GM12878 (cell line): ENCODE data around the gene ALG8. TPM values are rescaled to one million over a fixed set of nuclear protein-coding genes. Genes with fewer than 3 reads are reported as not detected.

Experiments
- ATAC-seq: fragments of 200-7000 bp; cut with Tn5 transposase; 3 replicates; pipeline ENCODE4 v1.9.1; 2020; ENCODE audit warnings: mild to moderate bottlenecking, moderate library complexity
- BruUV-seq: library from RNA; stranded (reverse); fragments of 400-500 nt; replicated peaks from 2 replicates; lab custom pipeline; 2021; lab: Mats Ljungman, UMichigan
- CTCF ChIA-PET: fragments of 300-600 bp; sonication (Branson Sonifier 250); formaldehyde crosslinking; extraction: SDS; loops from one replicate; lab custom pipeline; 2021; ENCODE audit warnings: inconsistent platforms; lab: Yijun Ruan, JAX
- POLR2A ChIA-PET: fragments of 350-600 bp; formaldehyde crosslinking; extraction: SDS; loops from one replicate; lab custom pipeline; 2021; ENCODE audit warnings: inconsistent platforms; lab: Charles Lee
- RAD21 ChIA-PET: fragments of 300-600 bp; sonication (Branson Sonifier 250); formaldehyde crosslinking; loops from one replicate; lab custom pipeline; 2023; ENCODE audit warnings: antibody characterized with exemption; ENCODE audit not compliant: unreplicated experiment; lab: Charles Lee
- SMC1A ChIA-PET: fragments of 300-600 bp; sonication (Branson Sonifier 250); formaldehyde crosslinking; loops from one replicate; lab custom pipeline; 2023; ENCODE audit not compliant: unreplicated experiment, uncharacterized antibody; lab: Charles Lee
- DNase-seq: peaks from one replicate; pipeline ENCODE4 v3.0.0-alpha.2; 2011; ENCODE audit warnings: low read depth, low spot score
- FAIRE-seq: peaks from 3 replicates; lab custom pipeline; 2011; peaks lifted over from hg19 to GRCh38; lab: Jason Lieb, UNC
- H2AFZ ChIP-seq: 2 replicates; pipeline ENCODE4 v1.6.0; 2011; ENCODE audit warnings: low read depth, low read length, control low read depth; ENCODE audit not compliant: control insufficient read depth
- H3K27ac ChIP-seq: 2 replicates; pipeline ENCODE4 v1.5.1; 2011; ENCODE audit warnings: control low read depth; ENCODE audit not compliant: control insufficient read depth, insufficient read depth
- H3K27me3 ChIP-seq, 2 experiments: replicated peaks in 1 of 2; 2 replicates each; pipeline versions ENCODE4 v1.6.0 to v1.6.1; 2011; ENCODE audit warnings: low read length in 1 of 2; ENCODE audit not compliant: control insufficient read depth in 2 of 2, insufficient read depth in 2 of 2
- H3K36me3 ChIP-seq, 2 experiments: 2 replicates each; pipeline ENCODE4 v1.5.1; 2011; ENCODE audit warnings: low read length in 1 of 2; ENCODE audit not compliant: control insufficient read depth in 2 of 2, insufficient read depth in 2 of 2
- H3K4me1 ChIP-seq: 2 replicates; pipeline ENCODE4 v1.6.1; 2011; ENCODE audit warnings: mild to moderate bottlenecking, low read length, moderate library complexity, mixed read lengths; ENCODE audit not compliant: control insufficient read depth, insufficient read depth
- H3K4me2 ChIP-seq: 2 replicates; pipeline ENCODE4 v1.6.0; 2011; ENCODE audit warnings: control low read depth; ENCODE audit not compliant: control insufficient read depth, insufficient read depth
- H3K4me3 ChIP-seq: fragments of 200-600 bp; sonication (generic); 2 replicates; pipeline ENCODE4 v1.5.1; 2016
- H3K79me2 ChIP-seq: 2 replicates; pipeline ENCODE4 v1.6.0; 2011; ENCODE audit warnings: low read length; ENCODE audit not compliant: control insufficient read depth, insufficient read depth
- H3K9ac ChIP-seq: 2 replicates; pipeline ENCODE4 v1.8.0; 2011; ENCODE audit warnings: low read length, control low read depth, mixed read lengths; ENCODE audit not compliant: control insufficient read depth, insufficient read depth
- H3K9me3 ChIP-seq: replicated peaks from 3 replicates; pipeline ENCODE4 v1.5.1; 2011; ENCODE audit warnings: mild to moderate bottlenecking, low read length; ENCODE audit not compliant: control insufficient read depth, insufficient read depth
- H4K20me1 ChIP-seq: 2 replicates; pipeline ENCODE4 v1.6.0; 2011; ENCODE audit not compliant: control insufficient read depth, insufficient read depth
- CBFB ChIP-seq: IDR thresholded peaks from 2 replicates; pipeline ENCODE4 v1.6.1; 2016; ENCODE audit warnings: antibody characterized with exemption, low read depth
- CREM ChIP-seq: IDR thresholded peaks from 2 replicates; pipeline ENCODE4 v1.6.1; 2014; ENCODE audit warnings: antibody characterized with exemption, low read depth
- EED ChIP-seq: sonication (generic); IDR thresholded peaks from 2 replicates; pipeline ENCODE4 v1.6.1; 2016; ENCODE audit warnings: antibody characterized with exemption, low read depth
- HCFC1 ChIP-seq: fragments of 150-350 bp; IDR thresholded peaks from 2 replicates; pipeline ENCODE4 v1.6.1; 2014; ENCODE audit warnings: low read length
- LARP7 ChIP-seq: fragments of 450-650 bp; IDR thresholded peaks from 2 replicates; pipeline ENCODE4 v1.6.1; 2017; ENCODE audit warnings: mild to moderate bottlenecking
- MTA2 ChIP-seq: fragments of 450-650 bp; IDR thresholded peaks from 2 replicates; pipeline ENCODE4 v1.6.1; 2016; ENCODE audit warnings: low read depth, mild to moderate bottlenecking, moderate library complexity
- RAD21 ChIP-seq: IDR thresholded peaks from 2 replicates; pipeline ENCODE4 v1.6.1; 2011; ENCODE audit warnings: mild to moderate bottlenecking, low read depth, low read length, moderate library complexity; ENCODE audit not compliant: insufficient read depth
- STAT3 ChIP-seq: IDR thresholded peaks from 2 replicates; pipeline ENCODE4 v1.6.1; 2011; ENCODE audit warnings: low read depth, low read length, improper control_type of control experiment
- SUPT20H ChIP-seq: IDR thresholded peaks from 2 replicates; pipeline ENCODE4 v1.6.1; 2011; ENCODE audit warnings: low read depth, mild to moderate bottlenecking, low read length, moderate library complexity, borderline replicate concordance; ENCODE audit not compliant: control insufficient read depth
- ZBED1 ChIP-seq: IDR thresholded peaks from 2 replicates; pipeline ENCODE4 v1.6.1; 2016; ENCODE audit warnings: borderline replicate concordance
- ZSCAN29 ChIP-seq: fragments of 450-650 bp; IDR thresholded peaks from 2 replicates; pipeline ENCODE4 v1.6.1; 2017; ENCODE audit warnings: mild to moderate bottlenecking, moderate library complexity
- WGBS: methylation state at CpG from one replicate; pipeline ENCODE4 v1.1.6; 2016; ENCODE audit warnings: low lambda C conversion rate; ENCODE audit not compliant: insufficient replicate concordance, insufficient coverage; ENCODE audit errors: missing lambda C conversion rate; 5-methylcytosine and 5-hydroxymethylcytosine counted together
- in situ Hi-C: fragments of 300-500 bp; cut with MboI; formaldehyde crosslinking; loops from 9 replicates; pipeline ENCODE4 v1.14.3; 2018; ENCODE audit warnings: mixed read lengths
- intact Hi-C: fragments of 100-400 bp; cut with micrococcal nuclease; formaldehyde crosslinking; loops from one replicate; pipeline ENCODE4 v1.14.2; 2022; ENCODE audit not compliant: unreplicated experiment
- polyA plus RNA-seq, 11 experiments: library from polyadenylated mRNA; depleted of rRNA in 4 of 11; unstranded in 6 of 11; stranded (reverse) in 5 of 11; fragments of >200 nt; fragmentation: Nextera tagmentation in 4 of 11; fragmentation: Illumina TruSeq in 1 of 11; extraction: Ambion mirVana in 4 of 11; extraction: Trizol in 1 of 11; gene quantifications; 1 replicate in 1 of 11; 2 replicates in 10 of 11; pipeline versions ENCODE4 v1.2.1 to v1.2.3, GENCODE V29; 2011 to 2016; ENCODE audit warnings: inconsistent platforms in 2 of 11, missing spikeins in 2 of 11, low read depth in 1 of 11
- total RNA-seq, 4 experiments: library from RNA; depleted of rRNA in 3 of 4; stranded (reverse); fragments of >200 nt in 3 of 4; fragmentation: Illumina TruSeq in 1 of 4; extraction: Trizol in 1 of 4; gene quantifications; 2 replicates each; pipeline versions ENCODE4 v1.2.1 to v1.2.3, GENCODE V29; 2013 to 2021
- TF ChIP-seq, protein P1 (sequence below): fragments of 450-650 bp; IDR thresholded peaks from 2 replicates; pipeline ENCODE4 v1.6.1; 2018; ENCODE audit warnings: borderline replicate concordance, mild to moderate bottlenecking; ENCODE audit not compliant: partially characterized antibody
- TF ChIP-seq, protein P2 (sequence below): fragments of 450-650 bp; IDR thresholded peaks from 2 replicates; pipeline ENCODE4 v1.6.1; 2017; ENCODE audit warnings: mild to moderate bottlenecking, moderate library complexity

ALG8 gene
- total and polyA plus RNA-seq, 10 of the 15 experiments (the other 5 are each of a cell fraction or from before 2014, with no cell fraction given), result 45.7 to 105 (median 68.4) TPM

DNA sequence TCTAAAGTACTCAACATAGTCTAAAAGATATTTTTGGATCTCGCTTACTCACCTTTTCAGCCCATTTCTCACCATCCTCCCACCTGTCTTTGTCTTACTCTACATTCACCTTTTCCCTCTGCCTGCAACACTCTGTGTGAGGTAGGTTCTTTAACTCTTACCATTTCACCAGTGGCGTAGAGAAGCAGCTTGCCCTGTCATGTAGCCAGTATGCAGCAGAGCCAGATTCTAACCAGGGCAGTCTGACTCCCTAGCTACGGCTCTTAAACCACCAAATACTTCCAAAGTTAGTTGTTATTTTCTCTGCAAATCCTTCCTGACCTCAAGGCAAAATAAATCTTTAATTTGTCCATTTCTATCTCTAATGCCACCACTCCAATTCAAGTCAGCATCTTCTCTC, 7.5 kb downstream of the ALG8 start:
- RAD21 ChIA-PET, result interaction anchor here (0.6 to 1.9 kb wide), 3 partner anchors 10 to 299 kb away, joined by 3 to 5 read pairs (median 3); no protein-coding TSS in a partner anchor
- H3K79me2 ChIP-seq, result peaks cover under 1% of the 10 kb centered on the region; the same call in 1 of the 2 replicates
- H4K20me1 ChIP-seq, result no peaks in the 10 kb centered on the region
- POLR2A ChIA-PET, result interaction anchor here (0.8 to 1.5 kb wide), 4 partner anchors 13 to 443 kb away, joined by 3 to 5 read pairs (median 4); partner anchors contain the start of gene NARS2
- intact Hi-C loops, result no loop called here
- CTCF ChIA-PET, result no interaction called here
- H3K36me3 ChIP-seq, result no peaks in the 10 kb centered on the region; a peak in 1 of 4 replicates
- H3K4me3 ChIP-seq, result no peak overlapping the region
- H3K4me2 ChIP-seq, result no peak overlapping the region
- DNase-seq (no peak), FAIRE-seq (no peak), ATAC-seq (no peak)
- 80% methylated on average over 3 of the region's 3 CpGs for WGBS
- H3K9me3 ChIP-seq, result no peaks in the 10 kb centered on the region
- H3K27ac ChIP-seq, result no peak overlapping the region
- H3K9ac ChIP-seq, result no peak overlapping the region
- in situ Hi-C loops, result no loop called here
- TF ChIP-seq MTA2 (no peak), HCFC1 (no peak), CBFB (no peak), EED (no peak), ZBED1 (no peak), RAD21 (no peak), SUPT20H (no peak), ZSCAN29 (no peak), CREM (no peak), LARP7 (no peak), STAT3 (no peak)
- TF ChIP-seq, protein P1, sequence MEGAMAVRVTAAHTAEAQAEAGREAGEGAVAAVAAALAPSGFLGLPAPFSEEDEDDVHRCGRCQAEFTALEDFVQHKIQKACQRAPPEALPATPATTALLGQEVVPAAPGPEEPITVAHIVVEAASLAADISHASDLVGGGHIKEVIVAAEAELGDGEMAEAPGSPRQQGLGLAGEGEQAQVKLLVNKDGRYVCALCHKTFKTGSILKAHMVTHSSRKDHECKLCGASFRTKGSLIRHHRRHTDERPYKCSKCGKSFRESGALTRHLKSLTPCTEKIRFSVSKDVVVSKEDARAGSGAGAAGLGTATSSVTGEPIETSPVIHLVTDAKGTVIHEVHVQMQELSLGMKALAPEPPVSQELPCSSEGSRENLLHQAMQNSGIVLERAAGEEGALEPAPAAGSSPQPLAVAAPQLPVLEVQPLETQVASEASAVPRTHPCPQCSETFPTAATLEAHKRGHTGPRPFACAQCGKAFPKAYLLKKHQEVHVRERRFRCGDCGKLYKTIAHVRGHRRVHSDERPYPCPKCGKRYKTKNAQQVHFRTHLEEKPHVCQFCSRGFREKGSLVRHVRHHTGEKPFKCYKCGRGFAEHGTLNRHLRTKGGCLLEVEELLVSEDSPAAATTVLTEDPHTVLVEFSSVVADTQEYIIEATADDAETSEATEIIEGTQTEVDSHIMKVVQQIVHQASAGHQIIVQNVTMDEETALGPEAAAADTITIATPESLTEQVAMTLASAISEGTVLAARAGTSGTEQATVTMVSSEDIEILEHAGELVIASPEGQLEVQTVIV, result no peak
- TF ChIP-seq, protein P2, sequence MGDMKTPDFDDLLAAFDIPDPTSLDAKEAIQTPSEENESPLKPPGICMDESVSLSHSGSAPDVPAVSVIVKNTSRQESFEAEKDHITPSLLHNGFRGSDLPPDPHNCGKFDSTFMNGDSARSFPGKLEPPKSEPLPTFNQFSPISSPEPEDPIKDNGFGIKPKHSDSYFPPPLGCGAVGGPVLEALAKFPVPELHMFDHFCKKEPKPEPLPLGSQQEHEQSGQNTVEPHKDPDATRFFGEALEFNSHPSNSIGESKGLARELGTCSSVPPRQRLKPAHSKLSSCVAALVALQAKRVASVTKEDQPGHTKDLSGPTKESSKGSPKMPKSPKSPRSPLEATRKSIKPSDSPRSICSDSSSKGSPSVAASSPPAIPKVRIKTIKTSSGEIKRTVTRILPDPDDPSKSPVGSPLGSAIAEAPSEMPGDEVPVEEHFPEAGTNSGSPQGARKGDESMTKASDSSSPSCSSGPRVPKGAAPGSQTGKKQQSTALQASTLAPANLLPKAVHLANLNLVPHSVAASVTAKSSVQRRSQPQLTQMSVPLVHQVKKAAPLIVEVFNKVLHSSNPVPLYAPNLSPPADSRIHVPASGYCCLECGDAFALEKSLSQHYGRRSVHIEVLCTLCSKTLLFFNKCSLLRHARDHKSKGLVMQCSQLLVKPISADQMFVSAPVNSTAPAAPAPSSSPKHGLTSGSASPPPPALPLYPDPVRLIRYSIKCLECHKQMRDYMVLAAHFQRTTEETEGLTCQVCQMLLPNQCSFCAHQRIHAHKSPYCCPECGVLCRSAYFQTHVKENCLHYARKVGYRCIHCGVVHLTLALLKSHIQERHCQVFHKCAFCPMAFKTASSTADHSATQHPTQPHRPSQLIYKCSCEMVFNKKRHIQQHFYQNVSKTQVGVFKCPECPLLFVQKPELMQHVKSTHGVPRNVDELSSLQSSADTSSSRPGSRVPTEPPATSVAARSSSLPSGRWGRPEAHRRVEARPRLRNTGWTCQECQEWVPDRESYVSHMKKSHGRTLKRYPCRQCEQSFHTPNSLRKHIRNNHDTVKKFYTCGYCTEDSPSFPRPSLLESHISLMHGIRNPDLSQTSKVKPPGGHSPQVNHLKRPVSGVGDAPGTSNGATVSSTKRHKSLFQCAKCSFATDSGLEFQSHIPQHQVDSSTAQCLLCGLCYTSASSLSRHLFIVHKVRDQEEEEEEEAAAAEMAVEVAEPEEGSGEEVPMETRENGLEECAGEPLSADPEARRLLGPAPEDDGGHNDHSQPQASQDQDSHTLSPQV, result no peak
- no peaks in the 10 kb centered on the region for H3K27me3 ChIP-seq
- no TSS peak for BruUV-seq
- no peaks in the 10 kb centered on the region for H3K4me1 ChIP-seq
- SMC1A ChIA-PET, result interaction anchor here (0.7 to 0.9 kb wide), 2 partner anchors 13 to 14 kb away, joined by 3 read pairs; no protein-coding TSS in a partner anchor
- H2AFZ ChIP-seq, result no peak overlapping the region
